Measurements from ENCODE around the gene TMC8. TPM values are rescaled to one million over a fixed set of nuclear protein-coding genes. Genes with fewer than 3 reads are reported as not detected.
"Not testable (repeated sequence)": the region's sequence is repeated elsewhere in the genome, so short reads cannot be mapped to it uniquely, and the experiment has no call there.

The TMC8 gene
- polyA plus RNA-seq, 1 donor = 3.7 TPM

- DNase-seq = no peak
Measured at GRCh38 chr17:78164748-78165607, 34.4 kb downstream of the TMC8 start.

- DNase-seq = no peak
Measured at GRCh38 chr17:78166416-78166815, 35.8 kb downstream of the TMC8 start.

DNA sequence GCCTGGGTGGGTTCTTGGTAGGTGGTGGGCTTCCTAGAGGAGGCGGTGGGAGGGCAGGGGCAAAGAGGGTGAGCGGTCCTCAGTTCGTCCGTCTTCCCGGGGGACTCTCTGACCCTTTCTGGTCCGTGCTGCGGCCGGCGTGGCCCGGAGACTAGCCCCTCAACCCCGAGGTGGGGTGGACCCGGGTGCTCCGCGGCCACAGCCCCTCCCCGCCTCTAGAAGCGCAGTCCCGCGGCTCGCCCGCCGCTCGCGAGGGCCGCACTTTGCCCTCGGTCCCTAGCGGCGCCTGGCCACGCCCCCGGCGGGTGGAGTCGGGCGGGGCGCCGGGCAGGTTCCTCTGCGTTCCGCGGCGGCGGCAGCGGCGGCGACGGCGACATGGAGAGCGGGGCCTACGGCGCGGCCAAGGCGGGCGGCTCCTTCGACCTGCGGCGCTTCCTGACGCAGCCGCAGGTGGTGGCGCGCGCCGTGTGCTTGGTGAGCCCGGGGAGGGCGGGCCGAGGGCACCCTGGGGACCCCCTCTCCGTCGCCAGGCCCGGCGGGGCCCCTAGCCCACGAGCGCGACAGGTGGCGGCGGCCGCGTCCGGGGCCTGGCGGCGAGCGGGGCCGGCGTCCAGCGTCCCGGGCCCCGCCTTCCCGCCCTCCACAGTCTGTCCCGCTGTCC lies 37.8 kb downstream of the TMC8 start, which contains the start of gene SYNGR2:
Gene SYNGR2 (plus strand): TSS at position 340 of the 661 bp plus-strand sequence. CDS start 36 bp downstream, at position 376.
- DNase-seq = peak; percentile 65

GRCh38 chr17:78168903-78169793 lies 38.6 kb downstream of the TMC8 start:
- DNase-seq = no peak

DNA sequence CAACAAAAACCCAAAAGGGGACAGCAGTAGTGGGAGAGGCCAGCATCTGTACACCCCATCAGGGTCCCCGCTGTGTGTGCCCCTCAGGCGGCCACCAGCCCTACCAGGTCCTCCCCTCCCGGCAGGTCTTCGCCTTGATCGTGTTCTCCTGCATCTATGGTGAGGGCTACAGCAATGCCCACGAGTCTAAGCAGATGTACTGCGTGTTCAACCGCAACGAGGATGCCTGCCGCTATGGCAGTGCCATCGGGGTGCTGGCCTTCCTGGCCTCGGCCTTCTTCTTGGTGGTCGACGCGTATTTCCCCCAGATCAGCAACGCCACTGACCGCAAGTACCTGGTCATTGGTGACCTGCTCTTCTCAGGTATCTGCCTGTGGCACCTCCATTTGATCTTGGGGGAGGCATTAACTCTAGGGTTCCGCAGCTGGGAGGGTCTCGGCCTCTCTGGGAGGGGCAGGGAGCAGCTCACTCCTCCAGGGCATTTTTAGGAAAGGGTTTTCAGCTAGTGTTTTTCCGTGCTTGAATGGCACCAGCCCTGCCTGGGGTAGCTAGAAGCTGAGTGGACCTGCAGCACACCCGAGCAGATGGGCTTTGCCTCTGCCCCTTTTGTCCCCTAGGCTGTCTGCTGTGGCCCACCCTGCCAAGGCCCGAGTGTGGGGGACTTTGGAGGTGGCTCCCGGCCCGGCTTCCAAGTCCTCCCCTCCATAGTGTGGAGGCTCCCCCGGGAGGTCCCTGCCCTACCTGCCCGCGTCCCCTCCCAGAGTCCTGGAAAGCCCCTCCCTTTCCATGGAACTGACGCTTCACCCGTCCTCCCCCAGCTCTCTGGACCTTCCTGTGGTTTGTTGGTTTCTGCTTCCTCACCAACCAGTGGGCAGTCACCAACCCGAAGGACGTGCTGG lies 40.4 kb downstream of the TMC8 start:
- DNase-seq = no peak

DNA sequence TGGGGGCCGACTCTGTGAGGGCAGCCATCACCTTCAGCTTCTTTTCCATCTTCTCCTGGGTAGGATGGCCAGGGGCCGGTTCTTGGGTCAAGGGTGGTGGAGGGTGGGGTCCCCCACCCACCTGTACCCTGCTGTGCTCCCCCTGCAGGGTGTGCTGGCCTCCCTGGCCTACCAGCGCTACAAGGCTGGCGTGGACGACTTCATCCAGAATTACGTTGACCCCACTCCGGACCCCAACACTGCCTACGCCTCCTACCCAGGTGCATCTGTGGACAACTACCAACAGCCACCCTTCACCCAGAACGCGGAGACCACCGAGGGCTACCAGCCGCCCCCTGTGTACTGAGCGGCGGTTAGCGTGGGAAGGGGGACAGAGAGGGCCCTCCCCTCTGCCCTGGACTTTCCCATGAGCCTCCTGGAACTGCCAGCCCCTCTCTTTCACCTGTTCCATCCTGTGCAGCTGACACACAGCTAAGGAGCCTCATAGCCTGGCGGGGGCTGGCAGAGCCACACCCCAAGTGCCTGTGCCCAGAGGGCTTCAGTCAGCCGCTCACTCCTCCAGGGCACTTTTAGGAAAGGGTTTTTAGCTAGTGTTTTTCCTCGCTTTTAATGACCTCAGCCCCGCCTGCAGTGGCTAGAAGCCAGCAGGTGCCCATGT lies 41.1 kb downstream of the TMC8 start:
- not testable (repeated sequence) for DNase-seq

DNA sequence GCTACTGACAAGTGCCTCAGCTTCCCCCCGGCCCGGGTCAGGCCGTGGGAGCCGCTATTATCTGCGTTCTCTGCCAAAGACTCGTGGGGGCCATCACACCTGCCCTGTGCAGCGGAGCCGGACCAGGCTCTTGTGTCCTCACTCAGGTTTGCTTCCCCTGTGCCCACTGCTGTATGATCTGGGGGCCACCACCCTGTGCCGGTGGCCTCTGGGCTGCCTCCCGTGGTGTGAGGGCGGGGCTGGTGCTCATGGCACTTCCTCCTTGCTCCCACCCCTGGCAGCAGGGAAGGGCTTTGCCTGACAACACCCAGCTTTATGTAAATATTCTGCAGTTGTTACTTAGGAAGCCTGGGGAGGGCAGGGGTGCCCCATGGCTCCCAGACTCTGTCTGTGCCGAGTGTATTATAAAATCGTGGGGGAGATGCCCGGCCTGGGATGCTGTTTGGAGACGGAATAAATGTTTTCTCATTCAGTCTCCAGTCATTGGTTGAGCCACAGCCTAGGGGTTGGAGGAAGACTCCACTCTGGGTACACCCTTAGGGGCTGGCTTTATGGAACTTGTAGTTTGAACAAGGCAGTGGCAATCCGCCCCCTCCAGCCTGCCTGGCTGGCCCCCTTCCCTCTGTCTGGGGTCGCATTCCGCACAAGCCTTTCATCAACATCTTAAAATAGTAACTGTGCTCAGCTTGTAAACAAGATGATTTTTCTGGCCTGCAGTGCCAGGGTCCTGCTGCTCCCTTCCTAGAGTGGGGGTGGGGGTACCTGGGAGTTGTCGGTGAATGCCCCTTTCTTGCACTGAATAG lies 41.9 kb downstream of the TMC8 start:
- DNase-seq = no peak

GRCh38 chr17:78173097-78173715 lies 42.6 kb downstream of the TMC8 start:
- DNase-seq = no peak

- no peak for DNase-seq
Measured at GRCh38 chr17:78174346-78174869, 43.8 kb downstream of the TMC8 start.

DNA sequence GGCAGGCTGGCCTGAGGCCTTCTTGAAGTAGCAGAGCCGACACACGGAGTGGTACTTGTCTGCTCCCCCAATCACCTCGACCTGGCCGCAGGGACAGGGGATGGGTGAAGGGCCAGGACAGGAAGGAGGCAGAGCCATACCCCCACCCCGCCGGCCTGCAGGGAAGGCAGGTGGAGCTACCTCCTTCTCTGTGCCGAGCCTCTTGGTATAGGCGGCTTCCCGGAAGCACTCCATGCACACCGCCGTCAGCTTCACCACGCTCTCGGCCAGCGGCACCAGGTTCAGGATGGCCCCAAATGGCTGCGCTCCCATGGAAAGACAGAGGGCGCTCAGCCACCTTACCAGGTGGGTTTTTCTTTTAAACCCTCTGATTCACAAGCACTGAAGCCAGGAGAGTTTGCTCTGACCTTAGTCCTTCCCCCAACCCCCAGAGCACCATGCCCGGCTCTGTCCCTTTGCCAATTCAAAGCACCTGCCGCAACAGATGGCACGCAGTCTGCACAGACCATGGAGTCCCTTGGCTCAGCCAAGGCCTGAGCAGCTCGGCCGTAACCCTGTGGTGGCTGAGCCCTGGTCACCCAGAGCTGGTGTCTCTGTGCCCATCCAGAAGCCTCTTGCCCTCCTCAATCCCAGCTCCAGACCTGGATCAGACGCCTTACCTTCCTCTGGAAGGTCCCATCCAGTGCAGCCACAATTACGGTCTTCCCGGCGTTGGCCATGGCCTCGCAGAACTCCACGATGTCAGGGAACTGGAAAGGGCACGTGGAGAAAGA lies 44.5 kb downstream of the TMC8 start:
- DNase-seq = no peak

DNA sequence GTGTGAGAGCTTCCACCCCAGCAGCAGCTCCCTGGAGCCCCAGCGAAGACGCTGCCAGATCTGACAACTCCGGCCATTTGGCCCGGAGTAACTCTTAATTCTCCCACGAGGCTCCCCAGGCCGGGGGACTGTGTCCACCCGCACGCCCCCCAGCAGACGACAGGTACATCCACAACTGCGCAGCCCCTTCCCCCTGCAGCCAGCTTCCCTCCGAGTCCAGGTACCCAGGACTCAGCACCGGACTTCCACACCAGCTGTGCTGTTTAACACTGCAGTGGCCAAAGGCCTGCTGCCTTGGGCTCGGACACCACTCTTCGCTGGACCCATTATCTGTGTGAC lies 45.0 kb downstream of the TMC8 start:
- DNase-seq = no peak

DNA sequence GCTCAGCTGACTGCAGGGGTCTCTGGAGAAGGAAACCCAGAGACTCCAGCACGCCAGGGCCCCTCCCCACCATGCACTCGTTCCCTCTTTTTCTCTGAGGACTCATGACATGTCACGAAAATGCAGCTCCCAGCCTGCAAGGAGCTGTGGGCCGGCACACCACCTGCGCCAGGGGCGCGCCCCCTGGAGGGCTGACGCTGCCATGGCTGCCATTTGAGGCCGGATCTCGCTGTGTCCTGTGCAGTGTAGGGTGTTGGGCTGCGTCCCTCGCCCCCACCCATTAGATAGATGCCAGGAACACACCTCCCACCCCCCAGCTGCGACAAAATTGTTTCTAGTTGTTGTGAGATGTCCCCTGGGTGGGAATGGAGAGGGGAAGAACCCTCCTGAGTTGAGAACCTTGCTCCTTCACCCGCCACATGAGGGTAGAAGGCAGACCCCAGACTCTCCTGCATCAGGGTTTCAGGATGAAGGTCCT lies 46.0 kb downstream of the TMC8 start:
- peak; percentile 58 for DNase-seq

DNA sequence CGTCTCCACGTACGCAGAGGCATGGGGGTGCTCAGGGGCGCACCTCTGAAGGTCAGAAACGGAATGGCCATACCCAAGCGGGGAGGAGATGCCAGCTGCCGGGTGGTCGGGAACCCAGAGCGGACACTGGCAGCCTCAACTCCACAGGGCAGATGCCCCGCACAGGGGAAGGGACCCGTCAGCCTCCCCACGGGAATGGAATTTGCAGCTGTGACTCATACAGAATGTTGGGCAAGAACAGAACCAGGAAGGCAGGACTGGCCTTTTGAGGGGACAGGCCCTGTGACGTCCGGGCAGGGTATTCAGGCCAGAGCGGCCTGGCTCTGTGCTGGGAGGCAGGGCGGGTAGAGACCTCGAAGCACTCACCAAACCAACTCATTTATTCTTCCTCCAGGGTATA lies 48.8 kb downstream of the TMC8 start:
- DNase-seq = no peak

DNA sequence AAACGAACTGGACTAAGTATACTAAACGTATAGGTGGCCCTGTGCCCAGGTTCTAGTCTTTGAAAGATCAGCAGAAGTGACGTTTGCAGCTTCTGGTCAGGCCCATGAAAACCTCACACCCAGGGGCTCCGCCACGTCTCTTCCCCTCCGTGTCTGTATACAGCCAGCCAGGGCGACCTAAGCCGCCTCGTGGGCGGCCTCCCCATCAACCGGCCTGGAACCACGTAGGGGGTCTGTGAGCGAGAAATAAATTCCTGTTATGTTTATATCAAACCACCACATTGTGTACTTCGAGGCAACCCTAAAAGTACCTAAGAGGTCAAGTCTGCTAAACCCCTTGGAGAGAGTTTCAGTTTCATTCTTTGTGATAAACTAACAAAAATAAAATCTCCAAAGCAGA lies 49.5 kb downstream of the TMC8 start:
- DNase-seq = no peak

DNA sequence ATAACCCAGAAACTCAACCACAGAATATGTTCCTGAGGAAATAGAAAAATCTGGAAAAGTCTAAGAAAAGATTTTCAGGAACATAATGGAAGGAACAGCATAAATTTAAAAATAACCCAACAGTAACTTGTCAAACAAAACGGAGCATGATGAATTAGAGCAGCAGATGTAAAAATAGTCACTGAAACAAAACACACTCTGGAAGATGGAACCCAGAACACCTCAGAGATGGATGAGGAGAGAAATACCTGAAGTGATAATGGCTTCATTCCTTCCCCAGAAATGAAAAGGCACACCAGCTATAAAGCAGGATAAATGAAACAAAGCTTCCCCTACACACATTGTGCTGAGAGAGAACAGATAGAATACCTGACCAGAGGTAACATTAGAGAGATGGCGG lies 49.9 kb downstream of the TMC8 start:
- no peak for DNase-seq

GRCh38 chr17:78182504-78182903 lies 51.9 kb downstream of the TMC8 start:
- DNase-seq = no peak

GRCh38 chr17:78183916-78184315 lies 53.3 kb downstream of the TMC8 start:
- DNase-seq = no peak

DNA sequence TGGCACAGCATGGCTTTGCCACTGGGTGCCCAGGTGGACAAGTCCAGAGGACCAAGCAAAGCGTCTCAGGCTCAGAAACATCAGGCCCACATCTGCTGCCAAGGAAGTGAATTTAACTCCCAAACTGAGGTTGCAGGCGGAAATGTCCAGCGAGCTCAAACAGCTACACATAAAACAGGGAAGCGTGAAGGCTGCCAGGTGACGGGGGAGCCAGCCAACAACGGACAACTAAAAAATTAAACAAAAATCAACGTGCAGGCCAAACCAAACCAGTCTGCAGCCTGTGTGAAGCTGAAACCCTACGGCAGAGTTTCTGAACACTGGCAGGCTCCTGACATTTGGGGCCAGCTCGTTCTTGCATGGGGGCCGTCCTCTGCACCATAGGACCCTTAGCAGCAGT lies 53.8 kb downstream of the TMC8 start:
- no peak for DNase-seq

GRCh38 chr17:78184868-78185267 lies 54.3 kb downstream of the TMC8 start:
- no peak for DNase-seq
